Measurements from ENCODE around the gene DCAF11.
A peak's percentile ranks its signal among the peaks of the same experiment; 100 is the strongest.

Gene DCAF11

GRCh38 chr14:24095271-24096068, 19.1 kb upstream of the DCAF11 start:
- Histone ChIP-seq H3K27ac (ENCODE audit: extremely low read depth, low read depth, low read length) (peak overlapping the region; percentile 87; the same call in 1 of the 2 replicates), H3K36me3 (ENCODE audit: control insufficient read depth in 2 of 2, insufficient read depth in 1 of 2, low read length in 2 of 2) (peaks cover 0 to 32% of the 10 kb centered on the region in 2 experiments; a peak in 1 of 3 replicates), H3K9me3 (ENCODE audit: control insufficient read depth, insufficient read depth, low read depth, low read length) (no peaks in the 10 kb centered on the region), H3K4me1 (ENCODE audit: control insufficient read depth, insufficient read depth, low read length) (peaks cover 3% of the 10 kb centered on the region; the same call in 1 of the 2 replicates), H3K4me3 (ENCODE audit: low read depth, low read length) (peak overlapping the region; percentile 81)
- TF ChIP-seq ZNF341 (tag by site-specific recombination; IDR thresholded peaks at IDR 0.05; ENCODE audit: low read depth) = peak; percentile 98
- 0 out of 2 replicates have a peak, but pooled peaks have one; percentile 20 for TF ChIP-seq EGR2 (tag by site-specific recombination; IDR thresholded peaks at IDR 0.05; ENCODE audit: low read depth)
- no peak for TF ChIP-seq ZNF658 (tag by site-specific recombination; IDR thresholded peaks at IDR 0.05)
- no peak for TF ChIP-seq ZNF26 (tag by site-specific recombination; IDR thresholded peaks at IDR 0.05)
- TF ChIP-seq PRDM10 (tag by site-specific recombination; IDR thresholded peaks at IDR 0.05) = peak; percentile 74
- peak; percentile 95 for TF ChIP-seq BCL6B (tag by site-specific recombination; IDR thresholded peaks at IDR 0.05)
- no peak for TF ChIP-seq ZNF354C (tag by site-specific recombination; IDR thresholded peaks at IDR 0.05; ENCODE audit: borderline replicate concordance, low read depth)
- TF ChIP-seq KLF1 (tag by site-specific recombination; IDR thresholded peaks at IDR 0.05) = no peak
- no peak for TF ChIP-seq ZNF423 (tag by site-specific recombination; IDR thresholded peaks at IDR 0.05)
- no peak for TF ChIP-seq ZNF645 (tag by site-specific recombination; IDR thresholded peaks at IDR 0.05)
- TF ChIP-seq ZNF133 (tag by site-specific recombination; IDR thresholded peaks at IDR 0.05) = no peak
- TF ChIP-seq HOXD13 (CRISPR knock-in tag; IDR thresholded peaks at IDR 0.05; ENCODE audit: borderline replicate concordance) = no peak
- no peak for TF ChIP-seq SETDB1 (IDR thresholded peaks at IDR 0.05; ENCODE audit: insufficient read length, low read length)
- no peak for TF ChIP-seq ZNF560 (tag by site-specific recombination; IDR thresholded peaks at IDR 0.05; ENCODE audit: borderline replicate concordance)
- TF ChIP-seq ZBTB26 (tag by site-specific recombination; optimal IDR thresholded peaks at IDR 0.05) = no peak
- TF ChIP-seq ZNF670 (tag by site-specific recombination; IDR thresholded peaks at IDR 0.05; ENCODE audit: low read depth) = no peak
- TF ChIP-seq CTCF (tag by site-specific recombination; IDR thresholded peaks at IDR 0.05) = no peak
- no peak for TF ChIP-seq ZNF146 (tag by site-specific recombination; IDR thresholded peaks at IDR 0.05)
- TF ChIP-seq ZNF510 (tag by site-specific recombination; IDR thresholded peaks at IDR 0.05; ENCODE audit: insufficient replicate concordance) = no peak
- TF ChIP-seq ZNF398 (tag by site-specific recombination; IDR thresholded peaks at IDR 0.05) = no peak
- TF ChIP-seq ZNF132 (tag by site-specific recombination; IDR thresholded peaks at IDR 0.05; ENCODE audit: borderline replicate concordance) = no peak
- ChIA-PET POLR2A (interaction anchor here (0.7 to 4.2 kb wide), 6 partner anchors 12 to 53 kb away, joined by 4 to 64 read pairs (median 24); partner anchors contain the start of genes CARMIL3, DCAF11, NRL and PSME1), CTCF (interaction anchor here (0.7 to 9.4 kb wide), 6 partner anchors 12 to 66 kb away, joined by 3 to 247 read pairs (median 12); partner anchors contain the start of gene IRF9)
